Upper lobe of right lung (tissue), 1 donor: Measurements from ENCODE around the gene UGT1A1. TPM values are rescaled to one million over a fixed set of nuclear protein-coding genes. Genes with fewer than 3 reads are reported as not detected.

Experiments used
- ATAC-seq: fragments of 200-7000 bp; cut with Tn5 transposase; one replicate; pipeline ENCODE4 v1.9.1; 2020; ENCODE audit warnings: mild to moderate bottlenecking, moderate library complexity
- DNase-seq: peaks from one replicate; pipeline ENCODE4 v3.0.0-alpha.2; 2020
- H3K27ac ChIP-seq: fragments of 200-600 bp; one replicate; pipeline ENCODE4 v1.8.0; 2022
- H3K27me3 ChIP-seq: fragments of 200-600 bp; one replicate; pipeline ENCODE4 v1.8.0; 2022; ENCODE audit warnings: mild to moderate bottlenecking
- H3K36me3 ChIP-seq: fragments of 200-600 bp; one replicate; pipeline ENCODE4 v1.8.0; 2022
- H3K4me1 ChIP-seq: fragments of 200-600 bp; one replicate; pipeline ENCODE4 v1.8.0; 2022
- H3K4me3 ChIP-seq: fragments of 200-600 bp; one replicate; pipeline ENCODE4 v1.8.0; 2022; ENCODE audit warnings: mild to moderate bottlenecking
- H3K9me3 ChIP-seq: fragments of 200-600 bp; one replicate; pipeline ENCODE4 v1.8.0; 2022
- CTCF ChIP-seq: fragments of 200-600 bp; IDR thresholded peaks from one replicate; pipeline ENCODE4 v1.8.0; 2022; ENCODE audit warnings: antibody characterized with exemption
- intact Hi-C: fragments of 100-400 bp; cut with DNase I; formaldehyde crosslinking; loops from one replicate; pipeline ENCODE4 v1.11.0; 2022
- total RNA-seq: library from RNA; stranded (reverse); fragmentation: NEBNext Ultra II Directional; extraction: Animal tissue kit (Norgen Biotek cat#: 25700); gene quantifications from one replicate; pipeline ENCODE4 v1.2.1, GENCODE V29; 2021
- donor health status: DM: no; HTN: yes; CAD: no; lungs with severe emphysema.

UGT1A1 gene
- total RNA-seq, 1 donor from 2014 or later = not detected

- Histone ChIP-seq H3K4me3 (no peak overlapping the region), H3K36me3 (no peaks in the 10 kb centered on the region), H3K9me3 (no peaks in the 10 kb centered on the region), H3K27me3 (no peaks in the 10 kb centered on the region), H3K4me1 (no peaks in the 10 kb centered on the region), H3K27ac (no peak overlapping the region)
- no peak for TF ChIP-seq CTCF
- no peak for ATAC-seq
- no peak for DNase-seq
- intact Hi-C loops = no loop called here
These were observed 43.9 kb downstream of the UGT1A1 start for GRCh38 chr2:233803994-233804393.

GRCh38 chr2:233807215-233807865 is 47.3 kb downstream of the UGT1A1 start:
- peak; percentile 31 for DNase-seq
- ATAC-seq = no peak
- no peaks in the 10 kb centered on the region for H3K27me3 ChIP-seq
- no peaks in the 10 kb centered on the region for H3K4me1 ChIP-seq
- H3K9me3 ChIP-seq = no peaks in the 10 kb centered on the region
- H3K4me3 ChIP-seq = no peak overlapping the region
- intact Hi-C loops = no loop called here
- no peak for TF ChIP-seq CTCF
- H3K27ac ChIP-seq = no peak overlapping the region
- no peaks in the 10 kb centered on the region for H3K36me3 ChIP-seq

- no peak for TF ChIP-seq CTCF
- intact Hi-C loops = no loop called here
- Histone ChIP-seq H3K4me1 (no peaks in the 10 kb centered on the region), H3K4me3 (no peak overlapping the region), H3K36me3 (no peaks in the 10 kb centered on the region), H3K27me3 (no peaks in the 10 kb centered on the region), H3K9me3 (no peaks in the 10 kb centered on the region), H3K27ac (no peak overlapping the region)
- no peak for ATAC-seq
- DNase-seq = peak; percentile 46
These were observed 48.2 kb downstream of the UGT1A1 start for GRCh38 chr2:233807966-233808935.

- Histone ChIP-seq H3K27ac (no peak overlapping the region), H3K9me3 (no peaks in the 10 kb centered on the region), H3K27me3 (no peaks in the 10 kb centered on the region), H3K4me1 (no peaks in the 10 kb centered on the region), H3K36me3 (no peaks in the 10 kb centered on the region), H3K4me3 (no peak overlapping the region)
- DNase-seq (peak; percentile 16), ATAC-seq (no peak)
- no peak for TF ChIP-seq CTCF
- intact Hi-C loops = no loop called here
These were observed 50.3 kb downstream of the UGT1A1 start for GRCh38 chr2:233810385-233810784.

- DNase-seq = peak; percentile 43
- ATAC-seq = no peak
These were observed 51.0 kb downstream of the UGT1A1 start for GRCh38 chr2:233811087-233811486.

More at GRCh38 chr2:233811087-233811486, 51.0 kb downstream of the UGT1A1 start:
- Histone ChIP-seq H3K4me1 (no peaks in the 10 kb centered on the region), H3K4me3 (no peak overlapping the region), H3K9me3 (no peaks in the 10 kb centered on the region), H3K36me3 (no peaks in the 10 kb centered on the region), H3K27me3 (no peaks in the 10 kb centered on the region), H3K27ac (no peak overlapping the region)
- no peak for TF ChIP-seq CTCF
- intact Hi-C loops = no loop called here
